ENCODE data around the gene GRPEL2.

Gene GRPEL2

DNA sequence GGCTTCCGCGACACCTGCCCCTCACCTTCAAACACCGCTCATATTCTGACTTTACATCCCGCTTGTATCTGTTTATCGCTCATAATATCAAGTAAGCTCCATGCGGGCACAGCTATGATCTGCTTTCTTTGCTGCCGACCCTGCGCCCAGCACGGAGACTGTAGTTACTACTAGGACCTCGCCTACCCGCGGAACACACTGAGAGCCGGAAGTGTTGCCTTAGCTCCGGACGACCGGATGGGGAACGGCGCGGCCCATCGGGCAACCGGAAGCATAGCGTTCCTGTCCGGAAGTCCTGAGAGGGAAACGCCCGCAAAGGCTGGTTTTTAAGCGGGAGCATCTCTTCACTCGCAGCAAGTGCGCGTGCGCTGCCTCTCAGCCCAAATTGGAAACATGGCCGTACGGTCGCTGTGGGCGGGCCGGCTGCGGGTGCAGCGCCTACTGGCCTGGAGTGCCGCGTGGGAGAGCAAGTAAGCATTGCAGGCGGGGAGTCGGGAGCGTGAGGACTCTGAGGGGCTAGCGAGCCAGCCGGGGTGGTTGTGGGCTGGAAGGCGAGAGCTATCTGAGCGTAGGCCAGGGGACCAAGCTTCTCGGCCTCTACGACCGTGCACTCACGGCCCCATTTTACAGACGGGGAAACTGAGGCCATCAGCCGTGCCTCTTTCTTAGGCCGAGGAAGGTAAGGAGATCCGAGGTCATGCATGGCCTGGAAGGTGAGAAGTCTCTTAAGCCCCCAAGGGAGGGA lies at the start of gene GRPEL2:
Gene GRPEL2 (plus strand): TSS at position 353 of the 745 bp plus-strand sequence. CDS start 41 bp downstream, at position 394.
- peak; percentile 81 to 87 for DNase-seq (ENCODE audit: low read depth in 2 of 2)

DNA sequence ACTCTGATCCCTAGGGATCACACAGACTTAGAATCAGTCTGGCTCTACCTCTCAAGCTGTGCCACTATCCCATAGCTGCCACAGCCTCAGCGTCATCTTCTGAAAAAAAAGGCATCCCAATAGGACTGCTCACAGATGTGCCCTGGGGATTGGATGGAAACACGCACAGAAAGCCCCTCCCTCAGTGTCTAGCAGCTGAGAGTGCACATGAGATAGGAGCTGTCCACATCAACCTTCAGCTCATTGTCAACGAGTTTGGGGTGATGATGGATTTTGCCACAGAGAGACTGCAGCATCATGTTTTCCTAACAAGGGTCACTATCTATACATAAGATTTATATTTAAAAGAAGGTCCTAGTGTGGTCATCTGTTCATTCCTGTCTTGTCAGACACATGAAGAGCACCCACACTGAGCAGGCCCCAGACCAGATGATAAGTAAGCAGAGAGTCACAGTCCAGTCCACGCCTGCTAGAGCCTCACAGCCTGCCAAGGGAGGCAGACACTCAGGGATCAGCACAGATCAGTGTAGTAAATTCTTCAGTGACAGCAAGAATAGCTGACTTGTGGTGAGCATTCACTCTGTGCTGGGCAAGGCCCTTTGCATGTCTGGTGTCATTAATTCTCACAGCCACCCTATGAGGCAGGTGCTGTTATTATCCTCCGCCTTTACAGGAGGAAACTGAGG lies 47.8 kb upstream of the GRPEL2 start:
- no peak for DNase-seq (ENCODE audit: low read depth in 2 of 2)

- no peak for DNase-seq (ENCODE audit: low read depth in 2 of 2)
Measured at GRCh38 chr5:149298163-149298562, 47.1 kb upstream of the GRPEL2 start.

DNA sequence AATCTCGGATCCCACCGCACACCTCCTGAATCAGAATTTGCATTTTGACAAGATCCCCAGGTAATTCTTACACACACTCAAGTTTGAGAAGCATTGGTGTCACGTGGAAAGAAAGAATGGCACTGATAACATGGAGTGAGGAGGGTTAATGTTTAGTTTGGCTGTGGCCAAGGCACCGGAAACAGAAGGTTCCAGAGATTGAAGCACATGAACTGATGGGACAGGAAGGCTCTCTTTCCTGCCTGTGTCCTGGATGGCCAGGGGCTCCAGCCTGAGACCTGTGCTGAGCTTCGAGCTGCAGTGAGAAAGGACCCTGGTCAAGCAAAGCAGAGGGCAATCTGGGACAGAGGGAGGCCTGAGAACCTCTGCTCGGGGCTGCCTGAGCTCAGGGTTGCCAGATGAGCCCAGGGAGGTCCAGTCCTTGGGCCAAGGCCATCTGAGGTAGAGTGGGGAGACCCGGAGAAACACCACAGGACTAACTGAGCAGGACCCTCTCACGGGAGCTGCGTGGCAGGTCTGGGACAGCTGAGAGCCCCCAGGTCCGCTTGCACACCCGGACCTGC lies 46.4 kb upstream of the GRPEL2 start:
- no peak for DNase-seq (ENCODE audit: low read depth in 2 of 2)

DNA sequence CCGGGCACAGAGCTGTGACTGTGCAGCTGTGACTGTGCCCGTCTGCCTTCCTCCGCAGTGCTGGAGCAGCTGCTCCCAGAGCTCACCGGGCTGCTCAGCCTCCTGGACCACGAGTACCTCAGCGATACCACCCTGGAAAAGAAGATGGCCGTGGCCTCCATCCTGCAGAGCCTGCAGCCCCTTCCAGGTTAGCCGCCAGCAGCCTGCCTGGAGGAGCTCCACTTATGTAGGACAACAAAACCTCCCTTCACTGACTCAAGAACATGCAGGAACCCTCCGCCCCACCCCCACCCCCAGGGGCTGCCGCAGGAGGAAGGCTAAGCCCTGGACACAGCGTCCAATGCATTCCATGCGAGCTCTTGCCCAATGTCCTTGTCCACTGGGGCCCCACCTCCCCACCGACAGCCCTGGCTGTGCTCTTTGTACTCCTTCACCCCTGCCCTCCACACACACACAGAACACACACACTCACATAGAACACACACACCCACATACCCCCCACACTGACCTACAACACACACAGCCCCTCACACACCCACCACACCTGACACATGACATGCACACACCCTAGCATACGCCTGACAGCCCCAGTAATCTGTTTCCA lies 45.7 kb upstream of the GRPEL2 start:
- DNase-seq (ENCODE audit: low read depth in 2 of 2): no peak

- no peak for DNase-seq (ENCODE audit: low read depth in 2 of 2)
Measured at GRCh38 chr5:149300441-149300840, 44.9 kb upstream of the GRPEL2 start.

DNA sequence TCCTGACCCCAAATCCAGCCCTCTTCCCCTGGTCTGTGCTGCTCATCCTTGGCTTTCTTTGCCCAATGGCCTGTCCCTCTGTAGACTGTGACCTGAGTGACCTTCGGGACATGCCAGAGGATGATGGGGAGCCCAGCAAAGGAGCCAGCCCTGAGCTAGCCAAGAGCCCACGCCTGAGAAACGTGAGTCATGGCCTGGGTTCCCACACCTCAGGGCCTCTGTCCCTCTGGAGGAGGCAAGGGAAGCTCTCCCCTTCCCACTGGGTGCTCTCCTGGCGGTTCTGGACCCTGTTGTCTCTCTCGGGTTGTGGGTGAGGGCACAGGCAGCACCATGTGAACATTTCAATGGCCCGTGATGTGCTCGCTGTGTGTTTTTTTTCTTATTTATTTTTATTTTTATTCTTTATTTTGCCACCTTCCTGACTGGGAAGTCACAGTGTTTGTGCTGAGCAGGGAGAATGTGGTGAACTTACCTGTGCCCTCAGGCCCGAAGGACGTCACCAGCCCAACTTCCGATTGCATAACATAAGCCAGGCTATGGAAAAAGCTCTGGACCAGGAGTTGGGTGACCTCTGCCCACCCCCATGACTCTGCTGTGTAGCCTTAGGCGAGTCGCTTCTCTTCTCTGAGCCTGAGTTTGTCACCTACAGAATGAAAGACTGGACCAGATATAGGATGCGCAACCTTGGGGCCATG lies 44.1 kb upstream of the GRPEL2 start:
- no peak for DNase-seq (ENCODE audit: low read depth in 2 of 2)

- no peak for DNase-seq (ENCODE audit: low read depth in 2 of 2)
Measured at GRCh38 chr5:149301744-149302380, 43.4 kb upstream of the GRPEL2 start.

GRCh38 chr5:149302641-149303040 lies 42.7 kb upstream of the GRPEL2 start:
- no peak for DNase-seq (ENCODE audit: low read depth in 2 of 2)

DNA sequence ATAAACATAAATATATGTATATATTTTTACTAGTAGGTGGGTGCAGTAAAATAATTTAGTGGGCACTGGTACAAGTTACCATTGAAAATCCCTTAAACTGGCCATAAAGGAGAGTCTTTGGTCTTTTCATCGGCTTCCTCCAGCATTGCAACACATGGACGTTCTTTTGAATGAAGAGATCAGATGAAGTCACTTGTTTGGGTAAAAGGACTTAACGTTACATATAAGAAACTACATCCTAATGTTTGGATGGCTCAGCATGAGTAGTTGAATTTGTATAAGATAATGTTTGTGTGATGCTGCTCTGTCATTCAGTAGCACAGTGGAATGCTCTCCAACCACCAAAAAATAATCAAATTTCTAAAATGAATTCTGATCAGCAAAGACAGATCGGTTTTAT lies 42.1 kb upstream of the GRPEL2 start:
- DNase-seq (ENCODE audit: low read depth in 2 of 2): no peak

DNA sequence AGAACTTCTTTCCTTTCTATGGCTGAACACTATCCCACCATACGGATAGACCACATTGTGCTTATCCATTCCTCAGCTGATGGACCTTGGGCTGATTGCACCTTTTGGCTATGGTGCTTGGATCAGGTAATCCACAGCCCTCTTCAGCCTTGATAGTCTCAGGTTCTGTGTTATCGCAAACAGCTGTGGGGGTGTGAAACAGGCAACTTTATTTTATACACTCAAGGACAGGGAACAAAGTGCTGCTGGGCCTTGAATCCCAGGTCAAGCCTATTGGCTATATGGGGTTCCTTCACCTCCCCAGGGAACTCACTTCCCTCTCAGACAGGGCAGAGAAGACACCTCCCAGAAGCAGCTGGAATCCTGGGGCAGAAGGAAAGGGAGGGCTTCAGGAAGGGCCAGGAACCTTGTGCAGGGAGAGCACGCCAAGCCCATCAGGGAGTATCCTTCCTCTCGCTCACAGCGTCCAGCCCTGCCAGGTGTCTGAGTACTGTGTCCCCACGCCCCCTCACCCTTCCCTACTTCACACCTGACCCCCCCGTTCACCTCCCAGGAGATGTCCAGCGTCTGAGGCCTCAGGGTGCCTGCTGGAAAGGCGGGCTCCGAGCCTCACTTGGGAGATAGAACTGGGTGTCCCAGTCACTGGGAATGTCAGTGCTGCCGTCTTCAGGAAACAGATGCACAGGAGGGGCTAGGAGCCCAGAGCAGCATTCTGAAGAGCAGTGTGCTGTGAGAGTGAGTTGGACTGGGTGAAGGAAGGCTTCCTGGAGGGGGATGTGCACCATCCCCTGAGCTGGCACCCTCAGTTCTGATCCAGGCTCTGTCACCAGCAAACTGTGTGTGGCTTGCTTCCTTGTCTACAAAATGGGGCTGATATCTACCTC lies 40.9 kb upstream of the GRPEL2 start:
- DNase-seq (ENCODE audit: low read depth in 2 of 2): no peak

GRCh38 chr5:149309354-149309753 lies 35.9 kb upstream of the GRPEL2 start:
- DNase-seq (ENCODE audit: low read depth in 2 of 2): no peak

DNA sequence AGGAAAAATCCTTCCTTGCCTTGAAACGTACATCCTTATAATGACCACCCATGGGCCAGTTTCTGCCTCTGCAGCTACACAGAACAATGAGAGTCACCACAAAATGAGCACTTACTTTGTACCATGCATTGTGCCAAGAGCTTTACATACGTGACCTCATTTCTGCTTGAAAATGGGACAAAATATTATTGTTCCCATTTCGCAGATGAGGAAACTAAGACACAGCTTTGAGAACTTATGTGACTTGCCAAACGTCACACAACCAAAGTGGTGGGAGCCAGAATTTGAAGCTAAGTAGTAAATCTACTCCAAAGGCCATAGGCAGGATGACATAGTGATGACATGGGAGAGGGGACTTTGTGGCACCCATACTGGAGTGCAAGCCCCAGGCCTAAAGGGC lies 34.8 kb upstream of the GRPEL2 start:
- no peak for DNase-seq (ENCODE audit: low read depth in 2 of 2)

GRCh38 chr5:149310947-149311658 lies 34.2 kb upstream of the GRPEL2 start:
- no peak for DNase-seq (ENCODE audit: low read depth in 2 of 2)

GRCh38 chr5:149313151-149313841 lies 32.0 kb upstream of the GRPEL2 start:
- DNase-seq (ENCODE audit: low read depth in 2 of 2): no peak

DNA sequence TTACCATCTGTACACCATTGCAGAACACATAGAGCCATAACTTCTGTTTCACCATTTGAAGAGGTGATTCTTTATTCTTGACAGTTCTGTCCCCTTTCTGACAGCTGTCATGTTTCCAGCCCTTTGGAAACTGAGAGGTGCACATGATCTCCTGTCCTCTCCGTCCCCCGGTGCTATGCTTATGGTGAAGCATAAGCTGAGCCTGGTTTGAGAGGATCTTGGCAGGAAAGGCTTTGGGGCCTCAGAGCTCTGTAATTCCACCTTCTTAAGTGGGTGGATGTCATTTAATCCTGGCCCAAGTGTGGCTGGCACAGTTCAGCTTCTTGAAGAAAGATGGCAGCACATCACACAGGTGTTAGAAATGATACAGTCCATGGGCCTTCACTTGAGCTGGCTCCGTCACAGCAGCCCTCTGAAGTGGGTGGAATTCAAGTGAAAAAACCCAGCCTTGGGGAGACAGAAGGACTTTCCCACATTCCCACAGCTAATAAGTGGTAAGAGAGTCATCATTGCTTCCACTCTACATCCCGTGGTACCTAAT lies 30.7 kb upstream of the GRPEL2 start:
- DNase-seq (ENCODE audit: low read depth in 2 of 2): no peak

- DNase-seq (ENCODE audit: low read depth in 2 of 2): no peak
Measured at GRCh38 chr5:149315753-149316152, 29.5 kb upstream of the GRPEL2 start.

DNA sequence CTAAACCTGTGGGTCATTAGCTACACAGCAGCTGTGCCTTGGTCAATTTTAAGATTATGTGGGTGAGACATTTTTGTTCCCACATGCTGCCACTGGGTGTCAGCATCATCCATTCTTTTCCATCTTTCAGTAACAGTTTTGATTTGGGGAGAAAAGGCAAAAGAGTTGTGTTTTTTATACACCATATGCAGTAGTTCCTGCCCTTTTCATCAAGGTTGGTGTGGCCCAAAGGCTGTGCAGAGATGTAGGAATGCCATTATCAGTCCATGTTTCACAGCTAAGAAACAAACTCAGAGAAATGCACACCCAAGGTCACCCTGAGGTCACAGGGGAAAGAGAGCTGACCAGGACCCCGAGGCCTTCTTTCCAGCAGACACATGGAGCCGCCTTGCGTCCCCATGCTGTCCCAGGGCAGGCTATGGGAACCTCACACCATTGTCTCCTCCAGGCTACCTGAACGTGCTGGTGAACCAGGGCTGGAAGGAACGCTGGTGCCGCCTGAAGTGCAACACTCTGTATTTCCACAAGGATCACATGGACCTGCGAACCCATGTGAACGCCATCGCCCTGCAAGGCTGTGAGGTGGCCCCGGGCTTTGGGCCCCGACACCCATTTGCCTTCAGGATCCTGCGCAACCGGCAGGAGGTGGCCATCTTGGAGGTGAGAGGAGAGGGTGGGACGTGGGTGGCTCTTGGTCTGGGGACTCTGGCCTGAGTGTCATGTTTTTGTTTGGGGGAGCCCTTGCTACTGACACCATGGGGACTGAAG lies 27.8 kb upstream of the GRPEL2 start:
- DNase-seq (ENCODE audit: low read depth in 2 of 2): peak in 1 of 2 donors; percentile 37

All from stimulated activated CD4-positive, alpha-beta T cell treated with anti-CD3 and anti-CD28 coated beads, Interleukin-1b, Interleukin-23, amount 100 ng/mL, for 4 hours (primary cell).